ENCODE results near the gene SYNRG.
A peak's percentile ranks its signal among the peaks of the same experiment; 100 is the strongest.

SYNRG gene

GRCh38 chr17:37609170-37610040 is at the start of gene SYNRG:
TSS of gene SYNRG (minus strand) at chr17:37609418. CDS start at chr17:37609355, 63 bp downstream.
- no peaks in the 10 kb centered on the region for H3K27me3 ChIP-seq (ENCODE audit: control insufficient read depth, insufficient read depth, low read length)
- peaks cover 3% of the 10 kb centered on the region; the same call in 1 of the 2 replicates for H3K36me3 ChIP-seq (ENCODE audit: control insufficient read depth, insufficient read depth, low read length)
- no peaks in the 10 kb centered on the region for H3K4me1 ChIP-seq (ENCODE audit: control insufficient read depth, insufficient read depth, low read length)
- H3K27ac ChIP-seq (ENCODE audit: low read length): no peak within 1 kb of the TSS
- DNase-seq (ENCODE audit: low read depth, low spot score): peak; percentile 78
- H3K9me3 ChIP-seq (ENCODE audit: control insufficient read depth, insufficient read depth, low read length): no peaks in the 10 kb centered on the region
- H3K4me3 ChIP-seq (ENCODE audit: low read length): peak within 1 kb of the TSS; percentile 81; the same call in 1 of the 2 replicates
- no CpG with 5 or more reads among the region's 60 CpGs for WGBS (ENCODE audit: insufficient coverage, insufficient read length)

DNA sequence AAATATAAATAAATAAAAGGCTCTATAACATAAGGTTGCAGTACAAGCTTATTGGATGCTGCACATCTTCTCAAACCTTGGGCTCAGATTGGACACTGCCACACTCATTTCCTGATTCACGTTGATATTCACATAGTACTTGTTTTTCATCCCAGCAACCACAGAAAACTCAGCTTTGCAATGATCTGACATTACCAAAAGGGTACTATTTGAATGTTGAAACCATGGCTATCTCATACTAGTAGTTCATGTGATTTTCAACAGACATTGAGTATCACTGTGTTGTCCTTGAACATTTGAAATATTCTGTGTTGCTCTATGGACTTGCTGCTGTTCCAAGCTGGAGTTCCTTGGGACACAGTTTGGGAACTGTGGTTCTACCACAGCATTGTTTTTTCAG is 48.0 kb upstream of the SYNRG start:
- H3K27me3 ChIP-seq (ENCODE audit: control insufficient read depth, insufficient read depth, low read length): no peaks in the 10 kb centered on the region
- no peak overlapping the region for H3K4me3 ChIP-seq (ENCODE audit: low read length)
- no peak overlapping the region for H3K27ac ChIP-seq (ENCODE audit: low read length)
- no peaks in the 10 kb centered on the region for H3K9me3 ChIP-seq (ENCODE audit: control insufficient read depth, insufficient read depth, low read length)
- H3K4me1 ChIP-seq (ENCODE audit: control insufficient read depth, insufficient read depth, low read length): no peaks in the 10 kb centered on the region
- no CpG with 5 or more reads among the region's 1 CpG for WGBS (ENCODE audit: insufficient coverage, insufficient read length)
- H3K36me3 ChIP-seq (ENCODE audit: control insufficient read depth, insufficient read depth, low read length): no peaks in the 10 kb centered on the region; the same call in 1 of the 2 replicates
- DNase-seq (ENCODE audit: low read depth, low spot score): no peak

GRCh38 chr17:37651849-37652248 is 42.6 kb upstream of the SYNRG start:
- H3K27ac ChIP-seq (ENCODE audit: low read length): no peak overlapping the region
- no peak overlapping the region for H3K4me3 ChIP-seq (ENCODE audit: low read length)
- no peak for DNase-seq (ENCODE audit: low read depth, low spot score)
- no peaks in the 10 kb centered on the region for H3K36me3 ChIP-seq (ENCODE audit: control insufficient read depth, insufficient read depth, low read length)
- H3K4me1 ChIP-seq (ENCODE audit: control insufficient read depth, insufficient read depth, low read length): no peaks in the 10 kb centered on the region
- H3K27me3 ChIP-seq (ENCODE audit: control insufficient read depth, insufficient read depth, low read length): no peaks in the 10 kb centered on the region
- H3K9me3 ChIP-seq (ENCODE audit: control insufficient read depth, insufficient read depth, low read length): no peaks in the 10 kb centered on the region
- WGBS (ENCODE audit: insufficient coverage, insufficient read length): no CpG with 5 or more reads among the region's 2 CpGs

DNA sequence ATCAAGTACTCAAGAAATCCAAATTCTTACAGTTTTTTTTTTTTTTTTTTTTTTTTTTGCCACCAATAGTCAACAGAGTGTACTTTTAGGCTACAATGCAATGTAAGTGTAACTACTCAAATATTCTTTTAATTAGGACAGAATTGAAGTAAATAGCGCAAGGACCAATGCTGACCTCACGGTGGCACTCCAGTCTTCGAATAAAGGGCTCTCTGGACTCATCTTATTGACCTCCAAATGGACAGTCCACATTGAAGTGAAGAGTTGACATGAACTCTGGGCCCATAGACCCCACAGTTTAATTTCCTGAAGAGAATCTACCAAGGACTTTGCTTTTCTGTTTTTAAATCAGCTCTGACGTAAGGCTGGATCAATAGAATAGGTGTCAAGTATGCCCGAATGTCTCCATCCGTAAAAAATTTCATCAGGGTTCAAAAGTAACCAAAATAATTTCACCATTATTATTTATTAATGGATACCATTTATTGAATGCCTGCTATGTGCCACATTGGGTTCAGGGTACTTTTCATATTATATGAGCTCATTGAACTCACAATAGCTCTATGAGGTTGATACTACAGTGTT is 41.3 kb upstream of the SYNRG start:
- peak; percentile 27 for DNase-seq (ENCODE audit: low read depth, low spot score)
- Histone ChIP-seq H3K4me1 (ENCODE audit: control insufficient read depth, insufficient read depth, low read length) (no peaks in the 10 kb centered on the region), H3K9me3 (ENCODE audit: control insufficient read depth, insufficient read depth, low read length) (no peaks in the 10 kb centered on the region), H3K27ac (ENCODE audit: low read length) (no peak overlapping the region), H3K27me3 (ENCODE audit: control insufficient read depth, insufficient read depth, low read length) (no peaks in the 10 kb centered on the region), H3K36me3 (ENCODE audit: control insufficient read depth, insufficient read depth, low read length) (no peaks in the 10 kb centered on the region), H3K4me3 (ENCODE audit: low read length) (no peak overlapping the region)
- WGBS (ENCODE audit: insufficient coverage, insufficient read length): no CpG with 5 or more reads among the region's 6 CpGs

DNA sequence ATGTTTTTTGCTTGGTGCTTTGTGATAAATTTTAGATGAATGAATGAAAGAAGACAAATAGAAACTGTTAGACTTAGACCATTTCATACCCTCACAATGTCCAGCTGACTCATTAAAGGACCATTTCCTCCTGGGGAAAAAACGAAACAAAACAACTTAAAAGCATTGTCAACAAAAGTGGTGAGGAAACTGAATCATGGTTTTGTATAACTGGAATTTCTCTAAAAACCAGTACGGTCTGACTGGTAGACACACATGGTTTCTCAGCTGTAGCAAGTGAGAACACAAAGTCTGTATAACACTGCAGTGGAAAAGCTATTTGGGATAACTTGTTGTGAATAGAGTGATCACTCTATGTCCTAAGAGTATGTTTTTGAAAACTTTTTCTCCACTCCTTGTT is 39.3 kb upstream of the SYNRG start:
- Histone ChIP-seq H3K36me3 (ENCODE audit: control insufficient read depth, insufficient read depth, low read length) (no peaks in the 10 kb centered on the region), H3K9me3 (ENCODE audit: control insufficient read depth, insufficient read depth, low read length) (no peaks in the 10 kb centered on the region), H3K4me3 (ENCODE audit: low read length) (no peak overlapping the region), H3K4me1 (ENCODE audit: control insufficient read depth, insufficient read depth, low read length) (no peaks in the 10 kb centered on the region), H3K27me3 (ENCODE audit: control insufficient read depth, insufficient read depth, low read length) (no peaks in the 10 kb centered on the region), H3K27ac (ENCODE audit: low read length) (no peak overlapping the region)
- no CpG with 5 or more reads among the region's 2 CpGs for WGBS (ENCODE audit: insufficient coverage, insufficient read length)
- no peak for DNase-seq (ENCODE audit: low read depth, low spot score)

GRCh38 chr17:37647856-37648255 is 38.6 kb upstream of the SYNRG start:
- Histone ChIP-seq H3K36me3 (ENCODE audit: control insufficient read depth, insufficient read depth, low read length) (no peaks in the 10 kb centered on the region), H3K27me3 (ENCODE audit: control insufficient read depth, insufficient read depth, low read length) (no peaks in the 10 kb centered on the region), H3K27ac (ENCODE audit: low read length) (no peak overlapping the region), H3K4me1 (ENCODE audit: control insufficient read depth, insufficient read depth, low read length) (no peaks in the 10 kb centered on the region), H3K9me3 (ENCODE audit: control insufficient read depth, insufficient read depth, low read length) (no peaks in the 10 kb centered on the region), H3K4me3 (ENCODE audit: low read length) (no peak overlapping the region)
- DNase-seq (ENCODE audit: low read depth, low spot score): no peak
- WGBS (ENCODE audit: insufficient coverage, insufficient read length): no CpG with 5 or more reads among the region's 1 CpG

DNA sequence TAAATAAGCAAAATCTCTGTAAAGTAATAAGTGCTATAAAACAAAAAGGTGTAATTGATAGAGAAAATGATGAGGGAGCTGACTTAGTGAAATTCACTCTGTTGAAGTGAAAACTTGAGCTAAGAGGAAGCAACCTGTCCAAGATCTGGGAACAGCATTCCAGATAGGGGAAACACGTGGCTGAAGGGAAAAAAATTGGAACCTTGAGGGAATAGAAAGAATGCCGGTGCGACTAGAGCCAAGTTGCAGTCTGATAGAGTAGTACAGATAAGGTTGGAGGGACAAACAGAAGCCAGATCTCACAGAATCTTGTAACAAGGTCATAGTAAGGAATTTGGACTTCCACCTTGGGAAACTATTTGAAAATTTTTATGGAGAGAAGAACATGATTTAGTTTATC is 34.7 kb upstream of the SYNRG start:
- H3K27ac ChIP-seq (ENCODE audit: low read length): no peak overlapping the region
- H3K27me3 ChIP-seq (ENCODE audit: control insufficient read depth, insufficient read depth, low read length): no peaks in the 10 kb centered on the region
- H3K4me1 ChIP-seq (ENCODE audit: control insufficient read depth, insufficient read depth, low read length): no peaks in the 10 kb centered on the region
- no peak for DNase-seq (ENCODE audit: low read depth, low spot score)
- H3K36me3 ChIP-seq (ENCODE audit: control insufficient read depth, insufficient read depth, low read length): peaks cover 3% of the 10 kb centered on the region; the same call in 1 of the 2 replicates
- H3K9me3 ChIP-seq (ENCODE audit: control insufficient read depth, insufficient read depth, low read length): no peaks in the 10 kb centered on the region
- no peak overlapping the region for H3K4me3 ChIP-seq (ENCODE audit: low read length)
- WGBS (ENCODE audit: insufficient coverage, insufficient read length): no CpG with 5 or more reads among the region's 3 CpGs

DNA sequence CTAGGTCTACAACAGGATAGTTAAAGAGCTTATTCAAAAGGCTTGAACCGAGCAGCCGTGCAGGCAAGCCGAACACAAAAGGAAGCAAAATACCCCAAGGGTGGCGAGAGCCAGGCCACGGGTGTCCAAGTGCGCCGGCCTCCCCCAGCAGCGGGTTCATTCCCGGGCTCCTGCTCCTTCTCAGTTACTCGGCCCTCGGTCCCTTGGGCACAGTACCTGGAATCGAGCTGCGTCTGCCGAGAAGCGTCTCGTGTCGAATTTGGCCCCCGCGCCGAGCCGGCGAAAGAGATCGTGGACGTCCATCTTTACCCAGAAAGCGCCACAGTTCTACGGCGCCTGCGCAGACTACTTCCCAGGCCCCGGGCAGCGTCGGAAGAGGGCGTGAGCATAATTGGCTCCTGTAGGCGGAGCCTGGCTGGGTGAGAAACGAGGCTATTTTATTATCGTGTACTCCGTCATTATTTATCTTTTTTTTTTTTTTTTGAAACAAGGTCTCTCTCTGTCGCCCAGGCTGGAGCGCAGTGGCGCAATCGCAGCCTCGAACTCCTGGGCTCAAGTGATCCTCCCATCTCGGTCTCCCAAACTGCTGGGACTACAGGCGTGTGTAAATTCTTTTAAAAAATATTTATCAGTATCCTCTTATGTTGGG is 34.0 kb upstream of the SYNRG start, which contains the start of gene DDX52:
DDX52 (minus strand) TSS at position 329 of the 649 bp plus-strand sequence; CDS start at position 303, 26 bp downstream.
- WGBS (ENCODE audit: insufficient coverage, insufficient read length): no CpG with 5 or more reads among the region's 43 CpGs
- Histone ChIP-seq H3K9me3 (ENCODE audit: control insufficient read depth, insufficient read depth, low read length) (no peaks in the 10 kb centered on the region), H3K36me3 (ENCODE audit: control insufficient read depth, insufficient read depth, low read length) (peaks cover 3% of the 10 kb centered on the region; the same call in 1 of the 2 replicates)

GRCh38 chr17:37642681-37643080 is 33.5 kb upstream of the SYNRG start:
- Histone ChIP-seq H3K4me3 (ENCODE audit: low read length) (peak overlapping the region; percentile 96; the same call in 1 of the 2 replicates), H3K27ac (ENCODE audit: low read length) (no peak overlapping the region), H3K4me1 (ENCODE audit: control insufficient read depth, insufficient read depth, low read length) (no peaks in the 10 kb centered on the region), H3K36me3 (ENCODE audit: control insufficient read depth, insufficient read depth, low read length) (peaks cover 3% of the 10 kb centered on the region; the same call in 1 of the 2 replicates), H3K27me3 (ENCODE audit: control insufficient read depth, insufficient read depth, low read length) (no peaks in the 10 kb centered on the region), H3K9me3 (ENCODE audit: control insufficient read depth, insufficient read depth, low read length) (no peaks in the 10 kb centered on the region)
- no CpG with 5 or more reads among the region's 7 CpGs for WGBS (ENCODE audit: insufficient coverage, insufficient read length)
- no peak for DNase-seq (ENCODE audit: low read depth, low spot score)

More for the DNA sequence above, 34.0 kb upstream of the SYNRG start, which contains the start of gene DDX52:
- Histone ChIP-seq H3K4me3 (ENCODE audit: low read length) (peak within 1 kb of the TSS; percentile 96), H3K27ac (ENCODE audit: low read length) (no peak within 1 kb of the TSS), H3K27me3 (ENCODE audit: control insufficient read depth, insufficient read depth, low read length) (no peaks in the 10 kb centered on the region), H3K4me1 (ENCODE audit: control insufficient read depth, insufficient read depth, low read length) (no peaks in the 10 kb centered on the region)
- DNase-seq (ENCODE audit: low read depth, low spot score): peak; percentile 60

- H3K36me3 ChIP-seq (ENCODE audit: control insufficient read depth, insufficient read depth, low read length): peaks cover 3% of the 10 kb centered on the region; the same call in 1 of the 2 replicates
- H3K4me3 ChIP-seq (ENCODE audit: low read length): no peak overlapping the region
- no peaks in the 10 kb centered on the region for H3K27me3 ChIP-seq (ENCODE audit: control insufficient read depth, insufficient read depth, low read length)
- H3K4me1 ChIP-seq (ENCODE audit: control insufficient read depth, insufficient read depth, low read length): no peaks in the 10 kb centered on the region
- H3K27ac ChIP-seq (ENCODE audit: low read length): no peak overlapping the region
- no peaks in the 10 kb centered on the region for H3K9me3 ChIP-seq (ENCODE audit: control insufficient read depth, insufficient read depth, low read length)
- no peak for DNase-seq (ENCODE audit: low read depth, low spot score)
Observed at GRCh38 chr17:37640015-37640414, 30.8 kb upstream of the SYNRG start.
